ENCODE data around the gene FMN2. TPM values are rescaled to one million over a fixed set of nuclear protein-coding genes. Genes with fewer than 3 reads are reported as not detected.
"Not testable (repeated sequence)": the region's sequence is repeated elsewhere in the genome, so short reads cannot be mapped to it uniquely, and the experiment has no call there.

The FMN2 gene
- total RNA-seq, 1 donor, result 11.2 TPM

DNA sequence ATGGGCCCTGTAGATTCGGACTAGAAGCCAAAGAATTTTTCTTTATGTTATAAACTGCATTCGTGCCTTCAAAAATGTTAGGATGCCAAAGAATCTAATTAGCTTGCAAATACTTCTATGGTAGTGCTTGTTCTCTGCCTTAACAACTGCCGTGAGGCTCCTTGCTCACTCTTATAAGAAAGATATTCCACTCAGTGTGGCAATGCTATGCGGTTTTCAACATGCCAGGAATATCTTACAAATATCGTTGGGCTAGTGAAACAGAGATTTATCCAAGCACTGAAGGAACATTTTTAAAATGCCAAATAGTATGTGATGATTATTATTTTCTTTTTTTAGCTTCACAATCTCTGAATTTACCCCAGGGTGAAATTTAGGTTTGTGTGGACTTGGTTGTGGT, 322.0 kb downstream of the FMN2 start:
- no peak overlapping the region for H2AFZ ChIP-seq (ENCODE audit: low read length)
- TF ChIP-seq, protein P1, sequence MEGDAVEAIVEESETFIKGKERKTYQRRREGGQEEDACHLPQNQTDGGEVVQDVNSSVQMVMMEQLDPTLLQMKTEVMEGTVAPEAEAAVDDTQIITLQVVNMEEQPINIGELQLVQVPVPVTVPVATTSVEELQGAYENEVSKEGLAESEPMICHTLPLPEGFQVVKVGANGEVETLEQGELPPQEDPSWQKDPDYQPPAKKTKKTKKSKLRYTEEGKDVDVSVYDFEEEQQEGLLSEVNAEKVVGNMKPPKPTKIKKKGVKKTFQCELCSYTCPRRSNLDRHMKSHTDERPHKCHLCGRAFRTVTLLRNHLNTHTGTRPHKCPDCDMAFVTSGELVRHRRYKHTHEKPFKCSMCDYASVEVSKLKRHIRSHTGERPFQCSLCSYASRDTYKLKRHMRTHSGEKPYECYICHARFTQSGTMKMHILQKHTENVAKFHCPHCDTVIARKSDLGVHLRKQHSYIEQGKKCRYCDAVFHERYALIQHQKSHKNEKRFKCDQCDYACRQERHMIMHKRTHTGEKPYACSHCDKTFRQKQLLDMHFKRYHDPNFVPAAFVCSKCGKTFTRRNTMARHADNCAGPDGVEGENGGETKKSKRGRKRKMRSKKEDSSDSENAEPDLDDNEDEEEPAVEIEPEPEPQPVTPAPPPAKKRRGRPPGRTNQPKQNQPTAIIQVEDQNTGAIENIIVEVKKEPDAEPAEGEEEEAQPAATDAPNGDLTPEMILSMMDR (IDR thresholded peaks at IDR 0.05; ENCODE audit: extremely low read depth, low read depth, low read length), result no peak
- no peaks in the 10 kb centered on the region for H4K20me1 ChIP-seq (ENCODE audit: insufficient read depth, low read length)
- H3K4me2 ChIP-seq (ENCODE audit: insufficient read depth, low read length), result no peak overlapping the region
- peak overlapping the region; percentile 75 for H3K27ac ChIP-seq (ENCODE audit: low read depth, low read length)
- no peaks in the 10 kb centered on the region for H3K79me2 ChIP-seq (ENCODE audit: insufficient read depth, low read length)
- no peaks in the 10 kb centered on the region for H3K36me3 ChIP-seq (ENCODE audit: insufficient read depth, low read length)
- no peak overlapping the region for H3K4me3 ChIP-seq (ENCODE audit: insufficient read depth, low read length)
- no peak for DNase-seq (ENCODE audit: insufficient read length, low spot score, missing footprints)
- no peaks in the 10 kb centered on the region for H3K27me3 ChIP-seq (ENCODE audit: insufficient read depth, low read length)
- no peaks in the 10 kb centered on the region for H3K9me3 ChIP-seq (ENCODE audit: low read depth, low read length)
- H3K4me1 ChIP-seq (ENCODE audit: insufficient read depth, low read length), result peaks cover 25% of the 10 kb centered on the region

DNA sequence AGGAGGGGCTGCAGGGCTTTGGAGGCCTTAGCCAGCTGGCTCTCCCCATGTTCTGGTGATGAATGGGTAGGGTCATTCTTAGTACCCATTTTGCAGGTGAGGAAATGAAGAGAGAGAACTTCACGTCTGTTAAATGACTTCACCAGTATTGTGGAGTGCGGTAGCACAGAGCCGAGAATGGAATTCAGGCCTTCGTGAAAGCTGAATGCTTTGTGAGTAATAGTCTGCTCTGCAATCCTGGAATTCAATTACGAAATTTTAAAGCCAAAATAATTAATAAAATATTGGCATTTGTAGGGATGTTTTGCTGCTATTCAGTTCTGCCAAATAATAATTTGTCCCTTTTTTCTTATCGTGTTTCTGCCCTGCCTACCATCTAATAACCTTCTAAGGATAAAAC, 322.6 kb downstream of the FMN2 start:
- H3K4me2 ChIP-seq (ENCODE audit: insufficient read depth, low read length), result no peak overlapping the region
- H4K20me1 ChIP-seq (ENCODE audit: insufficient read depth, low read length), result no peaks in the 10 kb centered on the region
- peaks cover 25% of the 10 kb centered on the region for H3K4me1 ChIP-seq (ENCODE audit: insufficient read depth, low read length)
- H3K9me3 ChIP-seq (ENCODE audit: low read depth, low read length), result no peaks in the 10 kb centered on the region
- DNase-seq (ENCODE audit: insufficient read length, low spot score, missing footprints), result peak; percentile 75
- no peaks in the 10 kb centered on the region for H3K36me3 ChIP-seq (ENCODE audit: insufficient read depth, low read length)
- no peaks in the 10 kb centered on the region for H3K27me3 ChIP-seq (ENCODE audit: insufficient read depth, low read length)
- peaks cover under 1% of the 10 kb centered on the region for H3K79me2 ChIP-seq (ENCODE audit: insufficient read depth, low read length)
- peak overlapping the region; percentile 75 for H3K27ac ChIP-seq (ENCODE audit: low read depth, low read length)
- TF ChIP-seq, protein P1 (IDR thresholded peaks at IDR 0.05; ENCODE audit: extremely low read depth, low read depth, low read length), result no peak
- H2AFZ ChIP-seq (ENCODE audit: low read length), result no peak overlapping the region
- H3K4me3 ChIP-seq (ENCODE audit: insufficient read depth, low read length), result no peak overlapping the region

DNA sequence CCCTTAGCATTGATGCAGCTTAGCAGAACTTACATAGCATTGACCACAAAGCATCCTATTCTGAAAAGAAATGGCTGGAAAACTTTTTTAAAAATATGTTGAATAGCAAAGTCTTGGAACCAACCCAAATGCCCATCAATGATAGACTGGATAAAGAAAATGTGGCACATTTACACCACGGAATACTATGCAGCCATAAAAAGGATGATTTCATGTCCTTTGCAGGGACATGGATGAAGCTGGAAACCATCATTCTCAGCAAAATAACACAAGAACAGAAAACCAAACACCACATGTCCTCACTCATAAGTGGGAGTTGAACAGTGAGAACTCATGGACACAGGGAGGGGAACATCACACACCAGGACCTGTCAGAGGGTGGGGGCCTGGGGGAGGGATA, 323.3 kb downstream of the FMN2 start:
- not testable (repeated sequence) for H3K9me3 ChIP-seq (ENCODE audit: low read depth, low read length); DNase-seq (ENCODE audit: insufficient read length, low spot score, missing footprints); H4K20me1 ChIP-seq (ENCODE audit: insufficient read depth, low read length); H3K27me3 ChIP-seq (ENCODE audit: insufficient read depth, low read length); H3K36me3 ChIP-seq (ENCODE audit: insufficient read depth, low read length); H2AFZ ChIP-seq (ENCODE audit: low read length); H3K4me3 ChIP-seq (ENCODE audit: insufficient read depth, low read length); H3K79me2 ChIP-seq (ENCODE audit: insufficient read depth, low read length); H3K4me2 ChIP-seq (ENCODE audit: insufficient read depth, low read length)
- H3K4me1 ChIP-seq (ENCODE audit: insufficient read depth, low read length), result peaks cover 25% of the 10 kb centered on the region
- H3K27ac ChIP-seq (ENCODE audit: low read depth, low read length), result peak overlapping the region; percentile 75

DNA sequence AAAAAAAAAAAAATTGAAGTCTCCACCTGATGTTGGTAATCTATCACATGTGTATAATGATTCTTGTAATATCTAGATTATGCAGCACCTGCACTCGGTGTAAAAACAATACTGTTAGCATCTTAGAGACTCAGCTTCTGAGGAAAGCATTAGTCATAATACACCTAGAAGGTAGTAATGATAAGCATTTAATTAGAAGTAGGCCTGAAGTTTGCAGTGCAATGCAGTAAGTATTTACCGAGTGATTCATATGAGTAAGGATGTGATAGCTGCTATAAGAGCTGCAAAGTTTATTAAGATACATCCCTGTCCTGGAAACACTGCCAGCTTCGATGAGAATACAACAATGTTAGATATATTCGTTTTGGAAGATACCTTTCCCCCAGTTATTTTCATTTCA, 323.8 kb downstream of the FMN2 start:
- TF ChIP-seq, protein P1 (IDR thresholded peaks at IDR 0.05; ENCODE audit: extremely low read depth, low read depth, low read length), result no peak
- Histone ChIP-seq H2AFZ (ENCODE audit: low read length) (no peak overlapping the region), H3K4me1 (ENCODE audit: insufficient read depth, low read length) (peaks cover 25% of the 10 kb centered on the region), H3K27ac (ENCODE audit: low read depth, low read length) (no peak overlapping the region), H3K4me2 (ENCODE audit: insufficient read depth, low read length) (no peak overlapping the region), H3K9me3 (ENCODE audit: low read depth, low read length) (no peaks in the 10 kb centered on the region), H4K20me1 (ENCODE audit: insufficient read depth, low read length) (no peaks in the 10 kb centered on the region), H3K27me3 (ENCODE audit: insufficient read depth, low read length) (no peaks in the 10 kb centered on the region), H3K79me2 (ENCODE audit: insufficient read depth, low read length) (peaks cover 4% of the 10 kb centered on the region), H3K36me3 (ENCODE audit: insufficient read depth, low read length) (no peaks in the 10 kb centered on the region), H3K4me3 (ENCODE audit: insufficient read depth, low read length) (no peak overlapping the region)
- no peak for DNase-seq (ENCODE audit: insufficient read length, low spot score, missing footprints)
